Adipocyte (in vitro differentiated cells): ENCODE data around the gene SOBP.

Source experiments
- DNase-seq: peaks from one replicate; pipeline ENCODE4 v3.0.0-alpha.2; 2015; ENCODE audit warnings: low read depth
- H3K27me3 ChIP-seq: replicated peaks from 2 replicates; pipeline ENCODE4 v1.7.0; 2013; ENCODE audit warnings: mild to moderate bottlenecking, low read length, moderate library complexity; ENCODE audit not compliant: control insufficient read depth, insufficient read depth
- H3K36me3 ChIP-seq: 2 replicates; pipeline ENCODE4 v1.7.0; 2013; ENCODE audit warnings: low read length, mild to moderate bottlenecking, moderate library complexity; ENCODE audit not compliant: control insufficient read depth, insufficient read depth, severe bottlenecking
- H3K4me1 ChIP-seq: 2 replicates; pipeline ENCODE4 v1.7.0; 2013; ENCODE audit warnings: mild to moderate bottlenecking, low read length, moderate library complexity; ENCODE audit not compliant: control insufficient read depth, insufficient read depth
- H3K4me3 ChIP-seq: 2 replicates; pipeline ENCODE4 v1.7.0; 2013; ENCODE audit warnings: mild to moderate bottlenecking, low read length, moderate library complexity
- H3K9ac ChIP-seq: 2 replicates; pipeline ENCODE4 v1.7.0; 2013; ENCODE audit warnings: mild to moderate bottlenecking, low read length, moderate library complexity
- H3K9me3 ChIP-seq: 2 replicates; pipeline ENCODE4 v1.7.0; 2013; ENCODE audit warnings: mild to moderate bottlenecking, low read length, moderate library complexity; ENCODE audit not compliant: control insufficient read depth

Gene SOBP

GRCh38 chr6:107703606-107704005, 213.7 kb downstream of the SOBP start:
- Histone ChIP-seq H3K4me3 (no peak overlapping the region), H3K9me3 (no peaks in the 10 kb centered on the region), H3K36me3 (no peaks in the 10 kb centered on the region), H3K4me1 (peaks cover 9% of the 10 kb centered on the region), H3K27me3 (no peaks in the 10 kb centered on the region), H3K9ac (no peak overlapping the region)
- DNase-seq = no peak

DNA sequence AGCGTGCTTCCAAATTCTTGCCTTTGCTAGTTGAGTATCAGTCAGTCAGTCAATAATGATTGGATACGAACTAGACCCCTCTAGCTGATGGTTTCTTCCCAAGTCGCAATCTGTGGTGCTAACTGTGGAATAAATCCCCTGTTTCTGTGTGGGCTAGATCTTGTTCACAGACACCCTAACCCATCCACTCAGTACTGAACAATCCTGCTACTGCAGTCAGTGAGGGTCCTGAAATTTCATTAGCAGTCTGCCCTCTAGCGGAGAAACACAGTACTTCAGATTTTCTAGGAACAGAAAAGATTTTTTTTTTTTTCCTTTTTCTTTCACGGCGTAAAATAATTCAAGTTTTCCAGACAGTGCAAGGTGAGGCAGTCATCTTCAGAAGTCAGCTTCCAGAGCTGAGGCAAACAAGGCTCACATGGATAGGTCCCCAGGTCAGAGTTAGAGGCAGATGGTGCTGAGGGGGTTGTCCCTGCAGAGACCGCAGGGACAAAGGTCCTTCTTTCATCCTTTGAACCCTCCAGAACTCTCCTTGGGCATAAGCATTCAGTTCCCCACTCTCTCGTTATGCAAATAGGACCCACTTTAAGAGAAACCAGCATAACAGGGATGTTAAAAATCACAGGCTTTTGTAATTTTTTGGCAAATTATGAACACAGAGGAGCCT, 214.6 kb downstream of the SOBP start:
- peak; percentile 76 for DNase-seq
- Histone ChIP-seq H3K9me3 (no peaks in the 10 kb centered on the region), H3K36me3 (no peaks in the 10 kb centered on the region), H3K4me3 (peak overlapping the region; percentile 43), H3K9ac (peak overlapping the region; percentile 6), H3K27me3 (no peaks in the 10 kb centered on the region), H3K4me1 (peaks cover under 1% of the 10 kb centered on the region)

DNA sequence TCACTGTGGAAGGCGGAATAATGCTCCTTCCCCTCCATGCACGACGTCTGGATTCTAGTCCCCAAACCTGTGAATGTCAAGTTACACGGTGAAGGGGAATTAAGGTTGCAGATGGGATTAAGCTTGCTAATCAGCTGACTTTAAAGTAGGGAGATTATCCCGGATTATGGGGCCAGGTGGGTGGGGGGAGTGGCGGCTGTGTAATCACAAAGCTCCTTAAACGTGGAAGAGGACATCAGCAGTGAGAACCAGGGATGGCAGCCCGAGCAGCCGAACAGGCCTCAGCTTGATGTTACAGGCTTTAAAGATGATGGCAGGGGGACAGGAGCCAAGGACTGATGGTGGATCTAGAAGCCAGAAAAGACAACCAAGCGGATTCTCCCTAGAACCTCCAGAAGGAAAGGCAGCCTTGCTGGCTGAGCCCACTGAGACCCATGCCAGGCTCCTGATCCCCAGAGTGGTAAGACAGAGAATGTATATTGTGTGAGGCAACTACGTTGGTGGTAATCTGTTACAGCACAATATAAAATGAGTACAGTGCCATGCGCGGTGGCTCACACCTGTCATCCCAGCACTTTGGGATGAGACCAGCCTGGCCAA, 216.7 kb downstream of the SOBP start:
- H3K4me3 ChIP-seq = no peak overlapping the region
- H3K9me3 ChIP-seq = no peaks in the 10 kb centered on the region
- DNase-seq = no peak
- H3K4me1 ChIP-seq = no peaks in the 10 kb centered on the region
- no peak overlapping the region for H3K9ac ChIP-seq
- no peaks in the 10 kb centered on the region for H3K36me3 ChIP-seq
- H3K27me3 ChIP-seq = no peaks in the 10 kb centered on the region

DNA sequence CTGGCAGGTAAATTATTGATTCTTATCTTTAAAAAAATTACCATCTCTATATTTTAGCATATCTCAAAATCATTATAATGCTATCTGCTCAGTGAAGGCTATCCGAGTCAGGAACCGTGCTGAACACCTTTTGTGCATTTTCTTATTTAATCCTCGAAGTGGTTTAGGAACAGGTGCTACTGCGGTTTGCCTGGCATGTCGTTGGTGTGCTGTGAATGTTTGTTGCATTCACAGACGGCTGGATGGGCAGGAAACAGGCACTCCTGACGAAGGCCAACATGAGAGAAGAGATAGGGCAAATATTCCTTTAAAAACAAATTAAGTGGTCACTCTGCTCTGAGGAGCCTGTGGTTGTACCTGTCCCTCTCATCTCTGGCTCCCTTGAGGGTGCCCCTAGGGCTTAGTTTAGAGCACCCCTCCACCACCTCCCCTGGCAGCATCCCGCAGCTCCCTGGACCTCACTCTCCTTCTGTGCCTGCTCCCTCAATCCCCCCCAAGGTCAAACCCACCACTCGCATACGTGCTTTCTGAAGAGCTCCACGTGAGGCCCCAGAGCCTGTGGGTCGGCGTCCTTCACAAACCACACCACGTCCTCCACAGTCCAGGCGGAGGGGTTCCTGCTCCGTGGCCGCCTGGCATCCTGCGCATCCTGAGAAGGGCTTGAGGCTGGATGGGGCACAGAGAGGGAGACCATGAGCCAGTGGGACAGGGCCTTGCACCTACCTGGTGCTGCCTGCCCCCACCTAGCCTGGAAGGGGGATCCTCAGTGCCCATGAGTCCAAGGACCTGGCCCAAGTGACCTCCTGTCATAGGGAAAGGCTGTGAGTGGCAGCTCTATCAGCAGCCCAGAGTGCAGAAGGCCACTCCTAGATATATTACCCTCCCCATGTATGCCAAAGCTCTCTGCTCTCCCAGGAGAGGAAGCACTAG, 217.7 kb downstream of the SOBP start:
- Histone ChIP-seq H3K36me3 (no peaks in the 10 kb centered on the region), H3K4me3 (no peak overlapping the region), H3K27me3 (no peaks in the 10 kb centered on the region), H3K9ac (no peak overlapping the region), H3K9me3 (no peaks in the 10 kb centered on the region), H3K4me1 (no peaks in the 10 kb centered on the region)
- DNase-seq = no peak

- Histone ChIP-seq H3K27me3 (no peaks in the 10 kb centered on the region), H3K36me3 (no peaks in the 10 kb centered on the region), H3K4me1 (peaks cover 6% of the 10 kb centered on the region), H3K9ac (no peak overlapping the region), H3K4me3 (no peak overlapping the region), H3K9me3 (no peaks in the 10 kb centered on the region)
- DNase-seq = no peak
These were observed 218.5 kb downstream of the SOBP start for GRCh38 chr6:107708435-107708834.

DNA sequence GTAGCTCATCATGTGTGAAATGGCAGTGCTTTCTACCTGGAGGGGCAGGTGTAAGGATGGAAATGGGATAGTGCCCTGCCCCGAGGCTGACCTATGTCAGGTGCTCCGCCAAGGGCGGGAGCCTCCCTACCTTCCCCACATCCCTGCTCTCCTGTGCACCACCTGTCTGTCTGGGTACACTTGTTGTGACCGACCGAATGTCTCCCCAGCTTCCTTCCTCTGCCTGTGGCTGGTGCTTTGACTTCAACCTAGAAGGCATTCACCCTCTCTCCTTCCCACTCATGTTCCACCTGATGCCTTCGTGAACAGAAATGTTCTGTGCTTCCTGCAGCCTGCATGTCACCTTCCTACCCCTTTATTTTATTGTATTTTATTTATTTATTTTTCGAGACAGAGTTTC, 219.4 kb downstream of the SOBP start:
- H3K9me3 ChIP-seq = no peaks in the 10 kb centered on the region
- DNase-seq = no peak
- H3K4me3 ChIP-seq = no peak overlapping the region
- no peaks in the 10 kb centered on the region for H3K36me3 ChIP-seq
- no peak overlapping the region for H3K9ac ChIP-seq
- no peaks in the 10 kb centered on the region for H3K27me3 ChIP-seq
- H3K4me1 ChIP-seq = peaks cover 6% of the 10 kb centered on the region
